Neural cell (in vitro differentiated cells): ENCODE measurements around the gene MAGED2.

Experiments
- EZH2 ChIP-seq: fragments of 200-600, 300-800 bp; shearing (Covaris generic), sonication (generic); IDR thresholded peaks from 2 replicates; pipeline ENCODE4 v1.6.1; 2014; ENCODE audit warnings: antibody characterized with exemption, low read length, borderline replicate concordance, mild to moderate bottlenecking; ENCODE audit not compliant: insufficient read depth, poor library complexity, severe bottlenecking
- POLR2AphosphoS5 ChIP-seq: IDR thresholded peaks from 2 replicates; pipeline ENCODE4 v1.6.1; 2012
- RAD21 ChIP-seq: fragments of 450-650 bp; conservative IDR thresholded peaks from 2 replicates; pipeline ENCODE4 v1.6.1; 2014; ENCODE audit warnings: antibody characterized with exemption, mild to moderate bottlenecking, moderate library complexity
- SMC3 ChIP-seq: fragments of 450-650 bp; conservative IDR thresholded peaks from 2 replicates; pipeline ENCODE4 v1.6.1; 2014; ENCODE audit warnings: antibody characterized with exemption, mild to moderate bottlenecking, moderate library complexity; ENCODE audit not compliant: poor library complexity
- TAF1 ChIP-seq: IDR thresholded peaks from 2 replicates; pipeline ENCODE4 v1.6.1; 2012; ENCODE audit warnings: low read depth
- TF ChIP-seq, protein P1 (sequence below): fragments of 450-650 bp; IDR thresholded peaks from 2 replicates; pipeline ENCODE4 v1.5.1; 2014; ENCODE audit warnings: antibody characterized with exemption, mild to moderate bottlenecking, moderate library complexity; ENCODE audit not compliant: poor library complexity, severe bottlenecking

DNA sequence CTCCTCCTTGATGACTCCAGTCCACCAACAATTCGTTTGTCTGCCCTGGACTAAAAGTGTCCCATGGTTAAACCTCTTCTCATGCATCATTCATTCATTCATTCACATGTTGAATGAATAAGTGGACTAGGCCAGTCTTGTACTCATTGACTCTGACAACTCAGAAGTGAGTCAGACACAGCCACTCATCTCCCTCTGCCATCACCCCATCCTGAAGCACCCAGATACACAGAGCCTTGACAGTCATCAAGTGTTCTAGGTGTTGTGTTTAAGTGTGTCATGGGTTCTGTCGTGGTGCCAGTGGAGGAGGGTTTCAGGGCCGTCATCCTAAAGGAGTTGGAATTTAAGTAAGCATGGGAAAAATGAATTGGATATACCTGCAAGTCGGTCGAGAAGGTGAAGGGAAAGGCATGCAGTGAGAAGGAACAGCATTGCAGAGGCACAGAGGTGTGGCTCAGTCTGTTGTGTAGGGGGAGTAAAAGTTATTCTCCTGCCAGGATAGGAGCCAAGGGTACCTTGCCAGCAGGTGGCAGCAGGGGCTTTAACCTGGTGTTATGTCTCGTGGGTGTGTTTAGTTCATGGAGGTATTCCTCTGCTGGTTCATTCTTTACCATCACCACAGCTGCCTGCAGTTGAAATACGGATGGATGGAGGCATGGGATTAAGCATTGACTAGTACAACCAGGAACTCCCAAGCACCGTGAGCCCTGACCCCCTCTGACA is 18.3 kb downstream of the MAGED2 start:
- TF ChIP-seq RAD21 (no peak), POLR2AphosphoS5 (no peak), TAF1 (no peak), SMC3 (no peak), EZH2 (no peak)
- TF ChIP-seq, protein P1, sequence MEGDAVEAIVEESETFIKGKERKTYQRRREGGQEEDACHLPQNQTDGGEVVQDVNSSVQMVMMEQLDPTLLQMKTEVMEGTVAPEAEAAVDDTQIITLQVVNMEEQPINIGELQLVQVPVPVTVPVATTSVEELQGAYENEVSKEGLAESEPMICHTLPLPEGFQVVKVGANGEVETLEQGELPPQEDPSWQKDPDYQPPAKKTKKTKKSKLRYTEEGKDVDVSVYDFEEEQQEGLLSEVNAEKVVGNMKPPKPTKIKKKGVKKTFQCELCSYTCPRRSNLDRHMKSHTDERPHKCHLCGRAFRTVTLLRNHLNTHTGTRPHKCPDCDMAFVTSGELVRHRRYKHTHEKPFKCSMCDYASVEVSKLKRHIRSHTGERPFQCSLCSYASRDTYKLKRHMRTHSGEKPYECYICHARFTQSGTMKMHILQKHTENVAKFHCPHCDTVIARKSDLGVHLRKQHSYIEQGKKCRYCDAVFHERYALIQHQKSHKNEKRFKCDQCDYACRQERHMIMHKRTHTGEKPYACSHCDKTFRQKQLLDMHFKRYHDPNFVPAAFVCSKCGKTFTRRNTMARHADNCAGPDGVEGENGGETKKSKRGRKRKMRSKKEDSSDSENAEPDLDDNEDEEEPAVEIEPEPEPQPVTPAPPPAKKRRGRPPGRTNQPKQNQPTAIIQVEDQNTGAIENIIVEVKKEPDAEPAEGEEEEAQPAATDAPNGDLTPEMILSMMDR, result no peak
